ENCODE data around the gene RARS2. TPM values are rescaled to one million over a fixed set of nuclear protein-coding genes. Genes with fewer than 3 reads are reported as not detected.

Gene RARS2
- total RNA-seq, 5 donors from 2014 or later (not counting 1 experiment from before 2014, with no cell fraction given) = 27.5 to 31.4 (median 28.4) TPM

DNA sequence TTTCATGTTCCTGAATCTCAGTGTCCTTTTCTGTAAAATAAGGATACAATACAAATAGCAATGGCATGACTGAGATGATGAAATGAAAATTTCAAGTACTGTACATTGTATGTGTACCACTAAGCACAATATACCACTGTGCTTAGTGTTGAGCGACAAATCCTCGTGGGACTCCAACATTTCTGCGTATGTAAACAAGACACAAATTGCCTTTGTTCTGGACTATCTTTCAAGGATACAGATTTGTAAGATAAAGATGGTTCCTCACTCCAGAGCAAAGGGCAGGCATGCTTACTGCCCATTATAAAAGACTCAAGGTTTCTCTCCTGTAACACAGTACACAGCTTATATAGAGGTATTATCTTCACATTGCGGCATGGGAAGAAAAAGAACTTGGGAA is 6.0 kb downstream of the RARS2 start:
- ATAC-seq (replicated peaks in 1 of 4) = no peak
- peaks cover 5 to 26% of the 10 kb centered on the region in 2 donors for H3K36me3 ChIP-seq (ENCODE audit: control insufficient read depth in 2 of 2, extremely low read depth in 1 of 2, insufficient read depth in 1 of 2, low read length in 1 of 2)
- H3K27ac ChIP-seq (ENCODE audit: low read length) = no peak overlapping the region
- Mint-ChIP-seq H3K9me3 (no peaks in the 10 kb centered on the region), H3K4me3 (no peak overlapping the region), H3K27me3 (no peaks in the 10 kb centered on the region), H3K36me3 (peaks cover 33% of the 10 kb centered on the region), H3K4me1 (peaks cover 66 to 81% (median 73%) of the 10 kb centered on the region in 3 donors), H3K27ac (no peak overlapping the region)
- peaks cover 8 to 15% of the 10 kb centered on the region in 2 experiments for H3K4me1 ChIP-seq (ENCODE audit: control insufficient read depth in 1 of 2, extremely low read depth in 1 of 2, insufficient read depth in 2 of 2, low read length in 2 of 2)
- H3K27me3 ChIP-seq (replicated peaks in 1 of 2; ENCODE audit: control insufficient read depth in 2 of 2, extremely low read depth in 1 of 2, insufficient read depth in 2 of 2, low read length in 1 of 2) = no peaks in the 10 kb centered on the region
- POLR2A ChIA-PET = interaction anchor here in 1 of 2 donors (1.0 kb wide), 1 partner anchor 20 kb away, joined by 6 read pairs; no protein-coding TSS in a partner anchor
- no peaks in the 10 kb centered on the region for H3K9me3 ChIP-seq
- CTCF ChIA-PET = interaction anchor here in 1 of 2 donors (0.6 to 0.9 kb wide), 2 partner anchors 14 to 37 kb away, joined by 3 read pairs; no protein-coding TSS in a partner anchor
- DNase-seq = no peak
- no peak overlapping the region for H3K4me3 ChIP-seq (ENCODE audit: control insufficient read depth in 1 of 2, extremely low read depth in 1 of 2, low read length in 1 of 2)
- WGBS (ENCODE audit: insufficient coverage) = no CpG with 5 or more reads among the region's 4 CpGs

DNA sequence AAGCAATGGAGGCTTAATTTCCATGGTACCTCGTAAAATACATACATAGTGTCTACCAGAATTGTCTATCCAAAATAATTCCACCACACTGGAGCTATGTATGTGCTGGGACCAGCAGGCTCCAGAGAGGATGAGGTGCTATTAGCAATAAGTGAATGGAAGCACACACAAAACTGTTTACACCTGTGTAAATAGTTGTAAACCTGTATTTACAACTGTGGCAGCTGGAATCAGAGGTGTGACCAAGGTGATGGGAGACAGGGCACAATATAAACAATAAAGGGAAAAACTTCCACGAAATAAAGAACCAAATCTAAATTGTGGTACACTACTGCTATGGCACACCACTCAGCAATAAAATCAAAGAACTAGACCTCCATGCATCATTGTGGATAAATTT is 14.4 kb downstream of the RARS2 start:
- Mint-ChIP-seq H3K4me1 (peaks cover 63 to 77% (median 64%) of the 10 kb centered on the region in 3 donors), H3K27me3 (no peaks in the 10 kb centered on the region), H3K27ac (peak overlapping the region in 1 of 2 donors; percentile 47), H3K9me3 (no peaks in the 10 kb centered on the region), H3K36me3 (peaks cover 21% of the 10 kb centered on the region), H3K4me3 (peak overlapping the region in 1 of 3 donors; percentile 54)
- Histone ChIP-seq H3K27ac (ENCODE audit: low read length) (no peak overlapping the region), H3K4me1 (ENCODE audit: control insufficient read depth in 1 of 2, extremely low read depth in 1 of 2, insufficient read depth in 2 of 2, low read length in 2 of 2) (peaks cover 9 to 14% of the 10 kb centered on the region in 2 experiments), H3K27me3 (replicated peaks in 1 of 2; ENCODE audit: control insufficient read depth in 2 of 2, extremely low read depth in 1 of 2, insufficient read depth in 2 of 2, low read length in 1 of 2) (no peaks in the 10 kb centered on the region), H3K9me3 (no peaks in the 10 kb centered on the region), H3K36me3 (ENCODE audit: control insufficient read depth in 2 of 2, extremely low read depth in 1 of 2, insufficient read depth in 1 of 2, low read length in 1 of 2) (peaks cover 0 to 4% of the 10 kb centered on the region in 2 donors), H3K4me3 (ENCODE audit: control insufficient read depth in 1 of 2, extremely low read depth in 1 of 2, low read length in 1 of 2) (peak overlapping the region in 1 of 2 donors; percentile 15)
- WGBS (ENCODE audit: insufficient coverage) = no CpG with 5 or more reads among the region's 2 CpGs
- ATAC-seq (replicated peaks in 1 of 4) = no peak
- DNase-seq = no peak
- CTCF ChIA-PET = no interaction called here
- POLR2A ChIA-PET = interaction anchor here in 1 of 2 donors (0.7 kb wide), 1 partner anchor 521 kb away, joined by 6 read pairs; no protein-coding TSS in a partner anchor

DNA sequence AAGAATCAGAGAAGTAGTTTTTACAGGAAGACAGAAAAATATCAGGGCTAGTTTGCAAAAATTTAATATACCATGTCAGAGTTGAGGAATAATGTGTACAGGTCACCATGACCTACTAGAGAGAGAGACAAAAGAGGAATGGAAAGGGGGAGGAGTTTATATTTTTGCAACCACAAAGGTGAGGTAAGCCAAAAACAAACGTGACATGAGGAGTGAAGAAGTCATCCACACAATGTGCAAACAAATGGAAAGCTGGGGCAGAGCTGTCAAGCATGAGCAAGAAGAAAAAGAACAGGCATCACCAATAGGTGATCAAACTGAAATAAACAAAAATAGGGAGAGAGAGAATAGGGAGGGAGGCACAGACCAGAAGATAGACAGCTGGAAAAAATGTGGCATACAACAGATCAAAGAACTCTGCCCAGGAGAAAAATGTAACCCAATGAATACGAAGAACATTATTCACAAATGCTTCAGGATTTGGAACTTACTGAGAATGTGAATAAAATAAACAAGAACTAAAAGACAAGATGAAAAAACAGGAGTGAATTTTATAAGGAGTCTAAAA is 15.5 kb downstream of the RARS2 start:
- Histone ChIP-seq H3K9me3 (no peaks in the 10 kb centered on the region), H3K27me3 (replicated peaks in 1 of 2; ENCODE audit: control insufficient read depth in 2 of 2, extremely low read depth in 1 of 2, insufficient read depth in 2 of 2, low read length in 1 of 2) (no peaks in the 10 kb centered on the region), H3K4me1 (ENCODE audit: control insufficient read depth in 1 of 2, extremely low read depth in 1 of 2, insufficient read depth in 2 of 2, low read length in 2 of 2) (peaks cover 9 to 14% of the 10 kb centered on the region in 2 experiments), H3K36me3 (ENCODE audit: control insufficient read depth in 2 of 2, extremely low read depth in 1 of 2, insufficient read depth in 1 of 2, low read length in 1 of 2) (no peaks in the 10 kb centered on the region), H3K4me3 (ENCODE audit: control insufficient read depth in 1 of 2, extremely low read depth in 1 of 2, low read length in 1 of 2) (no peak overlapping the region), H3K27ac (ENCODE audit: low read length) (no peak overlapping the region)
- ATAC-seq (replicated peaks in 1 of 4) (peak in 1 of 4 experiments; percentile 48), DNase-seq (peak in 1 of 35 experiments; percentile 12)
- Mint-ChIP-seq H3K27ac (peak overlapping the region; percentile 29 to 53), H3K36me3 (peaks cover 16% of the 10 kb centered on the region), H3K4me3 (peak overlapping the region; percentile 0 to 54 (median 5)), H3K4me1 (peaks cover 65 to 78% (median 66%) of the 10 kb centered on the region in 3 donors), H3K27me3 (no peaks in the 10 kb centered on the region), H3K9me3 (no peaks in the 10 kb centered on the region)
- POLR2A ChIA-PET = no interaction called here
- CTCF ChIA-PET = no interaction called here
- no CpG with 5 or more reads among the region's 2 CpGs for WGBS (ENCODE audit: insufficient coverage)

DNA sequence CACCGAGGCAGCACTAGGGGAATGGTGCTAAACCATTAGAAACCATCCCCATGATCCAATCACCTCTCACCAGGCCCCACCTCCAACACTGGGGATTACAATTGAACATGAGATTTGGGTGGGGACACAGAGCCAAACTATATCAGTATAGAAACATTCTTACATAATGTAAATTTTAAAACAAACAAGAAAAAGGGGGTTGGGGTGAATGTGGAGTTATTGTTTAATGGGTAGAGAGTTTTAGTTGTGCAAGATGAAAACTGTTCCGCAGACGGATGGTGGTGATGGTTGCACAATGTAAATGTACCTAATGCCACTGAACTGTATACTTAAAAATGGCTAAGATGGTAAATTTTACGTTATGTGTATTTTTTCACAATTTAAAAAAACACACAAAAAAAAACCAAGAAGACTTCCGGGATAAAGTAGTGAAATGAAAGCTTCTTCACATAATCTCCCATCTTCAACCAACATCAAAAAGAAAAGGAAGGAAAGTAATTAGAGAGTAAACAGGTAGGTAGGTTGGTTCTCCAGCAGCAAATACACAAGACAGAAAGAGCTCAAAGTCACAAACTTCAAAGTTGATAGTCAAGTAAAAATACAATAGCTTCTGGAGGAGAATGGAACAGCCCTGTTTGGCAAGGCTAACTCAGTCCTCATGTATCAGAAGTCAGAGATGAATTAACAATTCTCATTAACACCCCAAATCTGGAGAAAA is 16.3 kb downstream of the RARS2 start:
- ChIA-PET CTCF (no interaction called here), POLR2A (interaction anchor here in 1 of 2 donors (0.5 kb wide), 1 partner anchor 124 kb away, joined by 7 read pairs; no protein-coding TSS in a partner anchor)
- H3K27me3 Mint-ChIP-seq = no peaks in the 10 kb centered on the region
- H3K4me1 Mint-ChIP-seq = peaks cover 63 to 73% (median 67%) of the 10 kb centered on the region in 3 donors
- Histone ChIP-seq H3K4me3 (ENCODE audit: control insufficient read depth in 1 of 2, extremely low read depth in 1 of 2, low read length in 1 of 2) (no peak overlapping the region), H3K4me1 (ENCODE audit: control insufficient read depth in 1 of 2, extremely low read depth in 1 of 2, insufficient read depth in 2 of 2, low read length in 2 of 2) (peaks cover 9 to 14% of the 10 kb centered on the region in 2 experiments), H3K9me3 (no peaks in the 10 kb centered on the region), H3K27me3 (replicated peaks in 1 of 2; ENCODE audit: control insufficient read depth in 2 of 2, extremely low read depth in 1 of 2, insufficient read depth in 2 of 2, low read length in 1 of 2) (no peaks in the 10 kb centered on the region), H3K36me3 (ENCODE audit: control insufficient read depth in 2 of 2, extremely low read depth in 1 of 2, insufficient read depth in 1 of 2, low read length in 1 of 2) (peaks cover 0 to 1% of the 10 kb centered on the region in 2 donors), H3K27ac (ENCODE audit: low read length) (no peak overlapping the region)
- H3K27ac Mint-ChIP-seq = peak overlapping the region; percentile 53 to 75
- H3K36me3 Mint-ChIP-seq = peaks cover 21% of the 10 kb centered on the region
- peak overlapping the region in 1 of 3 donors; percentile 54 for H3K4me3 Mint-ChIP-seq
- ATAC-seq (replicated peaks in 1 of 4) = no peak
- no CpG with 5 or more reads among the region's 5 CpGs for WGBS (ENCODE audit: insufficient coverage)
- DNase-seq = no peak
- no peaks in the 10 kb centered on the region for H3K9me3 Mint-ChIP-seq

DNA sequence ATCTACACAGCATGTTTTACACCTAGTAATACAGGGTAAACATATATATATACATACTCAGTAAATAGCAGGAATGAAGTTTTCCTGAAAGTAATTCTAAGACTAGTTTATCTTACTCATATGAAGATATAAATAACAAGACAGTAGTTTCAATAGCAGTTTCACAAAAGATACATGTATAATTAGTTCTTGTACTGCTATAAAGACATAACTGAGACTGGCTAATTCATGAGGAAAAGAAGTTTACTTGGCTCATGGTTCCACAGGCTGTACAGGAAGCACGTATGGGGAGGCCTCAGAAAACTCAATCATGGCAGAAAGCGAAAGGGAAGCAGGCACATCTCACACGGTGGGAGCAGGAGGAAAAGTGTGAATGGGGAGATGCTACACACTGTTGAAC is 16.9 kb downstream of the RARS2 start:
- H3K4me3 Mint-ChIP-seq = peak overlapping the region in 2 of 3 donors; percentile 4 to 54
- no peak overlapping the region for H3K27ac ChIP-seq (ENCODE audit: low read length)
- WGBS (ENCODE audit: insufficient coverage) = 86% methylated on average over 3 of the region's 3 CpGs
- H3K9me3 ChIP-seq = no peaks in the 10 kb centered on the region
- no peaks in the 10 kb centered on the region for H3K9me3 Mint-ChIP-seq
- no peak overlapping the region for H3K4me3 ChIP-seq (ENCODE audit: control insufficient read depth in 1 of 2, extremely low read depth in 1 of 2, low read length in 1 of 2)
- POLR2A ChIA-PET = no interaction called here
- no peak for DNase-seq
- no peaks in the 10 kb centered on the region for H3K27me3 ChIP-seq (replicated peaks in 1 of 2; ENCODE audit: control insufficient read depth in 2 of 2, extremely low read depth in 1 of 2, insufficient read depth in 2 of 2, low read length in 1 of 2)
- H3K27me3 Mint-ChIP-seq = no peaks in the 10 kb centered on the region
- H3K27ac Mint-ChIP-seq = peak overlapping the region; percentile 29 to 40
- peaks cover 25% of the 10 kb centered on the region for H3K36me3 Mint-ChIP-seq
- CTCF ChIA-PET = no interaction called here
- H3K4me1 Mint-ChIP-seq = peaks cover 60 to 71% (median 67%) of the 10 kb centered on the region in 3 donors
- no peak for ATAC-seq (replicated peaks in 1 of 4)
- peaks cover 0 to 7% of the 10 kb centered on the region in 2 donors for H3K36me3 ChIP-seq (ENCODE audit: control insufficient read depth in 2 of 2, extremely low read depth in 1 of 2, insufficient read depth in 1 of 2, low read length in 1 of 2)
- H3K4me1 ChIP-seq (ENCODE audit: control insufficient read depth in 1 of 2, extremely low read depth in 1 of 2, insufficient read depth in 2 of 2, low read length in 2 of 2) = peaks cover 9 to 14% of the 10 kb centered on the region in 2 experiments

DNA sequence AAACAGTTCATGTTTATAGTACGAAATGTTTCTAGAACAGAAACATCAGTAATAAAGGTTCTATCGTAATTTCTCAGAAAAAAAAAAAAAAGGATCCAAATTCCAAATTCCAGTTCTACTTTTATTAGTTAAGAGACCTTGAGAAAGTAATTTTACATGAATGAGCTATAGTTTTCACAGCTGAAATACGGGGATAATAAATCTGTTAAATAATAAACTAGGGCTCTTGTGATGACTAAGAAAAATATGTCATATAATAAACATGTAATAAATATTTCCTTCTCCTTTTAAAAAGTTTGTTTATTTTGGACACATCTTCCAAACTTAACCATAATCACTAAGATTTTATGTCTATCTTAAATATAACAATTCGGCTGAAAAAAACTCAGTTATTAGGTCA is 17.8 kb downstream of the RARS2 start:
- Mint-ChIP-seq H3K4me3 (no peak overlapping the region), H3K9me3 (no peaks in the 10 kb centered on the region), H3K4me1 (peaks cover 55 to 64% (median 59%) of the 10 kb centered on the region in 3 donors), H3K27me3 (no peaks in the 10 kb centered on the region), H3K27ac (no peak overlapping the region), H3K36me3 (peaks cover 25% of the 10 kb centered on the region)
- no peak for ATAC-seq (replicated peaks in 1 of 4)
- Histone ChIP-seq H3K9me3 (no peaks in the 10 kb centered on the region), H3K27me3 (replicated peaks in 1 of 2; ENCODE audit: control insufficient read depth in 2 of 2, extremely low read depth in 1 of 2, insufficient read depth in 2 of 2, low read length in 1 of 2) (no peaks in the 10 kb centered on the region), H3K36me3 (ENCODE audit: control insufficient read depth in 2 of 2, extremely low read depth in 1 of 2, insufficient read depth in 1 of 2, low read length in 1 of 2) (peaks cover 0 to 7% of the 10 kb centered on the region in 2 donors), H3K27ac (ENCODE audit: low read length) (no peak overlapping the region), H3K4me1 (ENCODE audit: control insufficient read depth in 1 of 2, extremely low read depth in 1 of 2, insufficient read depth in 2 of 2, low read length in 2 of 2) (peaks cover 9 to 14% of the 10 kb centered on the region in 2 experiments), H3K4me3 (ENCODE audit: control insufficient read depth in 1 of 2, extremely low read depth in 1 of 2, low read length in 1 of 2) (no peak overlapping the region)
- ChIA-PET CTCF (no interaction called here), POLR2A (no interaction called here)
- no peak for DNase-seq
- no CpG with 5 or more reads among the region's 4 CpGs for WGBS (ENCODE audit: insufficient coverage)
